Mesenchymal stem cell (in vitro differentiated cells and primary cell): ENCODE data around the gene ATP8B3.
A peak's percentile ranks its signal among the peaks of the same experiment; 100 is the strongest.

Experiments
- DNase-seq: peaks from one replicate; pipeline ENCODE4 v3.0.0-alpha.2; 2013
- H2AFZ ChIP-seq: one replicate; pipeline ENCODE4 v1.6.1; 2013; ENCODE audit warnings: low read depth, mild to moderate bottlenecking, control low read depth, inconsistent platforms, low read length, moderate library complexity
- H2AK5ac ChIP-seq: 2 replicates; pipeline ENCODE4 v1.6.1; 2013; ENCODE audit warnings: low read length, moderate library complexity, mild to moderate bottlenecking, inconsistent platforms; ENCODE audit not compliant: severe bottlenecking
- H2BK120ac ChIP-seq: one replicate; pipeline ENCODE4 v1.6.1; 2013; ENCODE audit warnings: low read depth, mild to moderate bottlenecking, inconsistent platforms, low read length, moderate library complexity
- H2BK12ac ChIP-seq, 2 experiments: one replicate each; pipeline ENCODE4 v1.6.1; 2013; ENCODE audit warnings: inconsistent platforms in 2 of 2, low read length in 2 of 2, mild to moderate bottlenecking in 2 of 2, moderate library complexity in 2 of 2, control low read depth in 1 of 2
- H2BK15ac ChIP-seq: one replicate; pipeline ENCODE4 v1.6.1; 2013; ENCODE audit warnings: mild to moderate bottlenecking, low read depth, inconsistent platforms; ENCODE audit not compliant: poor library complexity, severe bottlenecking
- H2BK5ac ChIP-seq: 2 replicates; pipeline ENCODE4 v1.6.1; 2013; ENCODE audit warnings: low read depth, mild to moderate bottlenecking, low read length, control low read depth, inconsistent platforms; ENCODE audit not compliant: poor library complexity, severe bottlenecking
- H3K14ac ChIP-seq, 2 experiments: one replicate each; pipeline ENCODE4 v1.6.1; 2013; ENCODE audit warnings: inconsistent platforms in 2 of 2, low read length in 2 of 2, control low read depth in 1 of 2, mild to moderate bottlenecking in 1 of 2, moderate library complexity in 1 of 2
- H3K18ac ChIP-seq, 2 experiments: one replicate each; pipeline ENCODE4 v1.6.1; 2013; ENCODE audit warnings: inconsistent platforms in 2 of 2, low read length in 2 of 2, control low read depth in 1 of 2, low read depth in 1 of 2, mild to moderate bottlenecking in 1 of 2
- H3K23ac ChIP-seq, 2 experiments: one replicate each; pipeline ENCODE4 v1.6.1; 2013; ENCODE audit warnings: inconsistent platforms in 2 of 2, low read length in 2 of 2, mild to moderate bottlenecking in 2 of 2, moderate library complexity in 2 of 2, control low read depth in 1 of 2
- H3K27ac ChIP-seq: 2 replicates; pipeline ENCODE4 v1.5.1; 2013; ENCODE audit warnings: mild to moderate bottlenecking, moderate library complexity, low read length, control low read depth, inconsistent platforms; ENCODE audit not compliant: poor library complexity, severe bottlenecking
- H3K27me3 ChIP-seq, 2 experiments: 2 replicates each; pipeline versions ENCODE4 v1.6.1 to v1.7.0; 2013; ENCODE audit warnings: low read length in 2 of 2, mild to moderate bottlenecking in 2 of 2, moderate library complexity in 2 of 2, control low read depth in 1 of 2, inconsistent platforms in 1 of 2; ENCODE audit not compliant: control insufficient read depth in 1 of 2, insufficient read depth in 1 of 2
- H3K36me3 ChIP-seq, 2 experiments: 2 replicates each; pipeline versions ENCODE4 v1.6.1 to v1.7.0; 2013; ENCODE audit warnings: low read length in 2 of 2, control low read depth in 1 of 2, inconsistent platforms in 1 of 2, low read depth in 1 of 2, mild to moderate bottlenecking in 1 of 2; ENCODE audit not compliant: insufficient read depth in 2 of 2, control insufficient read depth in 1 of 2
- H3K4ac ChIP-seq, 2 experiments: one replicate each; pipeline ENCODE4 v1.6.1; 2013; ENCODE audit warnings: inconsistent platforms in 2 of 2, low read length in 2 of 2, mild to moderate bottlenecking in 2 of 2, moderate library complexity in 2 of 2, control low read depth in 1 of 2, low read depth in 1 of 2
- H3K4me1 ChIP-seq: 2 replicates; pipeline ENCODE4 v1.6.1; 2013; ENCODE audit warnings: low read depth, low read length, control low read depth; ENCODE audit not compliant: control insufficient read depth, insufficient read depth
- H3K4me2 ChIP-seq: 2 replicates; pipeline ENCODE4 v1.6.1; 2013; ENCODE audit warnings: low read length, mild to moderate bottlenecking, inconsistent platforms; ENCODE audit not compliant: poor library complexity, severe bottlenecking
- H3K4me3 ChIP-seq, 2 experiments: 2 replicates each; pipeline versions ENCODE4 v1.5.1 to v1.7.0; 2013; ENCODE audit warnings: low read length in 2 of 2, mild to moderate bottlenecking in 2 of 2, control low read depth in 1 of 2, low read depth in 1 of 2; ENCODE audit not compliant: insufficient read depth in 1 of 2
- H3K79me1 ChIP-seq: replicated peaks from 2 replicates; pipeline ENCODE4 v1.6.1; 2013; ENCODE audit warnings: mild to moderate bottlenecking, control low read depth, low read length, inconsistent platforms; ENCODE audit not compliant: poor library complexity, severe bottlenecking
- H3K9ac ChIP-seq: 2 replicates; pipeline ENCODE4 v1.7.0; 2013; ENCODE audit warnings: mild to moderate bottlenecking, low read length, moderate library complexity
- H3K9me3 ChIP-seq: 2 replicates; pipeline ENCODE4 v1.7.0; 2013; ENCODE audit warnings: mild to moderate bottlenecking, low read length; ENCODE audit not compliant: control insufficient read depth
- H4K8ac ChIP-seq: one replicate; pipeline ENCODE4 v1.6.1; 2013; ENCODE audit warnings: inconsistent platforms, mild to moderate bottlenecking, low read length, moderate library complexity
- H4K91ac ChIP-seq: one replicate; pipeline ENCODE4 v1.6.1; 2013; ENCODE audit warnings: mild to moderate bottlenecking, low read length, inconsistent platforms
- WGBS: methylation state at CpG from one replicate; pipeline ENCODE4 v1.1.7; 2013; ENCODE audit warnings: mixed read lengths; 5-methylcytosine and 5-hydroxymethylcytosine counted together

The ATP8B3 gene

GRCh38 chr19:1754636-1755466 is 57.2 kb downstream of the ATP8B3 start:
- Histone ChIP-seq H3K9me3 (no peaks in the 10 kb centered on the region), H4K91ac (no peak overlapping the region), H3K14ac (no peak overlapping the region), H4K8ac (no peak overlapping the region), H2BK5ac (no peak overlapping the region), H3K18ac (no peak overlapping the region), H3K4ac (no peak overlapping the region), H3K23ac (no peak overlapping the region), H3K27me3 (peaks cover 84 to 85% of the 10 kb centered on the region in 2 experiments), H2BK12ac (no peak overlapping the region), H3K4me2 (no peak overlapping the region), H3K27ac (no peak overlapping the region), H2AFZ (no peak overlapping the region), H3K79me1 (no peaks in the 10 kb centered on the region), H2AK5ac (no peak overlapping the region), H2BK15ac (no peak overlapping the region), H2BK120ac (no peak overlapping the region), H3K9ac (no peak overlapping the region), H3K4me1 (peaks cover 17% of the 10 kb centered on the region), H3K36me3 (peaks cover 0 to 3% of the 10 kb centered on the region in 2 experiments), H3K4me3 (no peak overlapping the region)
- WGBS, result 3% methylated on average over 72 of the region's 80 CpGs
- DNase-seq, result peak; percentile 30

DNA sequence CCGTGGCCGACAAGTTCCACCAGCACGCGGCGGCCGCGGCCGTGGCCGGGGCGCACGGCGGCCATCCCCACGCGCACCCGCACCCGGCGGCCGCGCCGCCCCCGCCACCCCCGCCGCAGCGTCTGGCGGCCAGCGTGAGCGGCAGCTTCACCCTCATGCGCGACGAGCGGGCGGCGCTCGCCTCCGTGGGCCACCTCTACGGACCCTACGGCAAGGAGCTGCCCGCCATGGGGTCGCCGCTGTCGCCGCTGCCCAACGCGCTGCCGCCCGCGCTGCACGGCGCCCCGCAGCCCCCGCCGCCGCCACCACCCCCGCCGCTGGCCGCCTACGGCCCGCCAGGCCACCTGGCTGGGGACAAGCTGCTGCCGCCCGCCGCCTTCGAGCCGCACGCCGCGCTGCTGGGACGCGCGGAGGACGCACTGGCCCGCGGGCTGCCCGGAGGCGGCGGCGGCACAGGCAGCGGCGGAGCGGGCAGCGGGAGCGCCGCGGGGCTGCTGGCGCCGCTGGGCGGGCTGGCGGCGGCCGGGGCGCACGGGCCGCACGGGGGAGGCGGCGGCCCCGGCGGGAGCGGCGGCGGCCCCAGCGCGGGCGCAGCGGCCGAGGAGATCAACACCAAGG is 57.9 kb downstream of the ATP8B3 start:
- no peak overlapping the region for H2BK120ac ChIP-seq
- H3K4me1 ChIP-seq, result peaks cover 24% of the 10 kb centered on the region
- H3K27ac ChIP-seq, result no peak overlapping the region
- no peak overlapping the region for H3K4me2 ChIP-seq
- no peak overlapping the region for H3K23ac ChIP-seq
- no peak overlapping the region for H2AFZ ChIP-seq
- no peak overlapping the region for H2BK15ac ChIP-seq
- H3K14ac ChIP-seq, result no peak overlapping the region
- 6% methylated on average over 62 of the region's 105 CpGs for WGBS
- no peak for DNase-seq
- H3K36me3 ChIP-seq, result peaks cover 0 to 3% of the 10 kb centered on the region in 2 experiments
- H2BK5ac ChIP-seq, result no peak overlapping the region
- no peaks in the 10 kb centered on the region for H3K9me3 ChIP-seq
- no peak overlapping the region for H3K4me3 ChIP-seq
- no peak overlapping the region for H2AK5ac ChIP-seq
- no peak overlapping the region for H3K4ac ChIP-seq
- H3K9ac ChIP-seq, result no peak overlapping the region
- H4K8ac ChIP-seq, result no peak overlapping the region
- no peak overlapping the region for H2BK12ac ChIP-seq
- peaks cover 82 to 85% of the 10 kb centered on the region in 2 experiments for H3K27me3 ChIP-seq
- no peak overlapping the region for H4K91ac ChIP-seq
- H3K79me1 ChIP-seq, result no peaks in the 10 kb centered on the region
- no peak overlapping the region for H3K18ac ChIP-seq

- no peak within 1 kb of the TSS for H4K8ac ChIP-seq
- no peak within 1 kb of the TSS for H3K23ac ChIP-seq
- H2BK12ac ChIP-seq, result no peak within 1 kb of the TSS
- peaks cover 0 to 3% of the 10 kb centered on the region in 2 experiments for H3K36me3 ChIP-seq
- no peak within 1 kb of the TSS for H2BK5ac ChIP-seq
- no peak within 1 kb of the TSS for H3K14ac ChIP-seq
- no peak within 1 kb of the TSS for H3K9ac ChIP-seq
- H2AK5ac ChIP-seq, result no peak within 1 kb of the TSS
- no peak within 1 kb of the TSS for H3K4me3 ChIP-seq
- H3K27me3 ChIP-seq, result peaks cover 80 to 86% of the 10 kb centered on the region in 2 experiments
- H3K4me2 ChIP-seq, result no peak within 1 kb of the TSS
- no peak for DNase-seq
- H3K4me1 ChIP-seq, result peaks cover 35% of the 10 kb centered on the region
- no peak within 1 kb of the TSS for H3K27ac ChIP-seq
- no peak within 1 kb of the TSS for H2BK15ac ChIP-seq
- H3K4ac ChIP-seq, result no peak within 1 kb of the TSS
- no peak within 1 kb of the TSS for H3K18ac ChIP-seq
- no peak within 1 kb of the TSS for H2AFZ ChIP-seq
- WGBS, result 3% methylated on average over 68 of the region's 77 CpGs
- no peaks in the 10 kb centered on the region for H3K9me3 ChIP-seq
- no peak within 1 kb of the TSS for H4K91ac ChIP-seq
- H3K79me1 ChIP-seq, result no peaks in the 10 kb centered on the region
- H2BK120ac ChIP-seq, result no peak within 1 kb of the TSS
Observed at GRCh38 chr19:1752757-1753728, 59.0 kb downstream of the ATP8B3 start, which contains the start of gene ONECUT3. TSS of gene ONECUT3 (plus strand) at chr19:1753506. CDS start at chr19:1753663, 157 bp downstream.
